CD4-positive, alpha-beta T cell treated with Interleukin-15 for 1 hour (primary cell): ENCODE results near the gene CCSER2.
"Not testable (repeated sequence)": the region's sequence is repeated elsewhere in the genome, so short reads cannot be mapped to it uniquely, and the experiment has no call there.

Experiments
- DNase-seq: peaks from one replicate; pipeline ENCODE4 v3.0.0-alpha.2; 2020

Gene CCSER2

GRCh38 chr10:84469470-84469869 is 141.1 kb downstream of the CCSER2 start:
- DNase-seq, result no peak

- no peak for DNase-seq
These were observed 144.7 kb downstream of the CCSER2 start for GRCh38 chr10:84473136-84473535.

GRCh38 chr10:84477398-84478128 is 149.2 kb downstream of the CCSER2 start:
- no peak for DNase-seq

GRCh38 chr10:84478151-84478550 is 149.8 kb downstream of the CCSER2 start:
- DNase-seq, result no peak

GRCh38 chr10:84478679-84479078 is 150.3 kb downstream of the CCSER2 start:
- no peak for DNase-seq

GRCh38 chr10:84484541-84484940 is 156.2 kb downstream of the CCSER2 start:
- DNase-seq, result no peak

GRCh38 chr10:84493361-84493760 is 165.0 kb downstream of the CCSER2 start:
- DNase-seq, result no peak

- DNase-seq, result no peak
These were observed 165.8 kb downstream of the CCSER2 start for GRCh38 chr10:84493951-84494848.

GRCh38 chr10:84494849-84495180 is 166.4 kb downstream of the CCSER2 start:
- no peak for DNase-seq

- DNase-seq, result no peak
These were observed 169.6 kb downstream of the CCSER2 start for GRCh38 chr10:84497978-84498377.

- not testable (repeated sequence) for DNase-seq
These were observed 170.7 kb downstream of the CCSER2 start for GRCh38 chr10:84499039-84499438.

- DNase-seq, result no peak
These were observed 171.5 kb downstream of the CCSER2 start for GRCh38 chr10:84499846-84500245.

- DNase-seq, result no peak
These were observed 181.7 kb downstream of the CCSER2 start for GRCh38 chr10:84510121-84510520.

GRCh38 chr10:84511106-84511505 is 182.7 kb downstream of the CCSER2 start:
- DNase-seq, result no peak

GRCh38 chr10:84511709-84512285 is 183.4 kb downstream of the CCSER2 start:
- DNase-seq, result no peak

GRCh38 chr10:84517554-84517953 is 189.2 kb downstream of the CCSER2 start:
- DNase-seq, result no peak

GRCh38 chr10:84519235-84519634 is 190.8 kb downstream of the CCSER2 start:
- no peak for DNase-seq

GRCh38 chr10:84521013-84521412 is 192.6 kb downstream of the CCSER2 start:
- no peak for DNase-seq

GRCh38 chr10:84521468-84521867 is 193.1 kb downstream of the CCSER2 start:
- DNase-seq, result no peak

GRCh38 chr10:84522612-84523462 is 194.4 kb downstream of the CCSER2 start:
- no peak for DNase-seq

GRCh38 chr10:84523526-84523925 is 195.1 kb downstream of the CCSER2 start:
- DNase-seq, result no peak

- no peak for DNase-seq
These were observed 196.0 kb downstream of the CCSER2 start for GRCh38 chr10:84524435-84524834.
